ENCODE data around the gene SPSB3. TPM values are rescaled to one million over a fixed set of nuclear protein-coding genes. Genes with fewer than 3 reads are reported as not detected.

Gene SPSB3
- total and polyA plus RNA-seq, 12 donors, result 8.3 to 297 (median 107) TPM

GRCh38 chr16:1818873-1819525 lies 36.6 kb upstream of the SPSB3 start:
- intact Hi-C loops (cut with DNase I), result no loop called here
- H3K4me1 ChIP-seq (replicated peaks in 1 of 2), result peaks cover 0 to 7% of the 10 kb centered on the region in 2 donors
- WGBS, 4 donors, result 94 to 97% (median 94%) methylated on average over 9 to 35 of the region's 35 CpGs
- TF ChIP-seq POLR2A (IDR thresholded peaks at IDR 0.05), result no peak
- TF ChIP-seq CTCF (IDR thresholded peaks at IDR 0.05), result no peak
- no peak overlapping the region for H3K4me3 ChIP-seq
- no peaks in the 10 kb centered on the region for H3K9me3 ChIP-seq (replicated peaks in 1 of 3)
- DNase-seq, result peak in 1 of 7 donors; percentile 20
- H3K27ac ChIP-seq, result peak overlapping the region in 1 of 5 donors; percentile 47
- peaks cover 0 to 79% of the 10 kb centered on the region in 2 donors for H3K36me3 ChIP-seq (replicated peaks in 1 of 2)
- H3K27me3 ChIP-seq, result no peaks in the 10 kb centered on the region

GRCh38 chr16:1818204-1818872 lies 36.0 kb upstream of the SPSB3 start:
- intact Hi-C loops (cut with DNase I), result no loop called here
- Histone ChIP-seq H3K27me3 (no peaks in the 10 kb centered on the region), H3K9me3 (replicated peaks in 1 of 3) (no peaks in the 10 kb centered on the region), H3K27ac (peak overlapping the region in 1 of 5 donors; percentile 47), H3K4me1 (replicated peaks in 1 of 2) (peaks cover 0 to under 1% of the 10 kb centered on the region in 2 donors), H3K4me3 (no peak overlapping the region), H3K36me3 (replicated peaks in 1 of 2) (peaks cover 0 to 86% of the 10 kb centered on the region in 2 donors)
- peak in 4 of 7 donors; percentile 17 to 44 (median 25) for DNase-seq
- no peak for TF ChIP-seq POLR2A (IDR thresholded peaks at IDR 0.05)
- WGBS, 4 donors, result 67 to 76% (median 72%) methylated on average over 17 to 27 of the region's 27 CpGs

- no peaks in the 10 kb centered on the region for H3K4me1 ChIP-seq (replicated peaks in 1 of 2)
- no peaks in the 10 kb centered on the region for H3K27me3 ChIP-seq
- H3K27ac ChIP-seq, result peak overlapping the region in 1 of 5 donors; percentile 47
- intact Hi-C loops (cut with DNase I), result no loop called here
- WGBS, 4 donors, result 72 to 87% (median 78%) methylated on average over 17 of the region's 17 CpGs
- H3K36me3 ChIP-seq (replicated peaks in 1 of 2), result peaks cover 0 to 85% of the 10 kb centered on the region in 2 donors
- DNase-seq, result peak in 4 of 7 donors; percentile 16 to 31 (median 22)
- no peak for TF ChIP-seq CTCF (IDR thresholded peaks at IDR 0.05)
- TF ChIP-seq POLR2A (IDR thresholded peaks at IDR 0.05), result no peak
- no peaks in the 10 kb centered on the region for H3K9me3 ChIP-seq (replicated peaks in 1 of 3)
- H3K4me3 ChIP-seq, result no peak overlapping the region
These were observed 35.3 kb upstream of the SPSB3 start for GRCh38 chr16:1817716-1818115.

GRCh38 chr16:1817276-1817589 lies 34.9 kb upstream of the SPSB3 start:
- no peak overlapping the region for H3K4me3 ChIP-seq
- intact Hi-C loops (cut with DNase I), result no loop called here
- TF ChIP-seq POLR2A (IDR thresholded peaks at IDR 0.05), result no peak
- TF ChIP-seq CTCF (IDR thresholded peaks at IDR 0.05), result no peak
- H3K9me3 ChIP-seq (replicated peaks in 1 of 3), result no peaks in the 10 kb centered on the region
- peaks cover 0 to 81% of the 10 kb centered on the region in 2 donors for H3K36me3 ChIP-seq (replicated peaks in 1 of 2)
- H3K4me1 ChIP-seq (replicated peaks in 1 of 2), result no peaks in the 10 kb centered on the region
- WGBS, 4 donors, result 91 to 97% (median 95%) methylated on average over 7 to 9 of the region's 9 CpGs
- no peaks in the 10 kb centered on the region for H3K27me3 ChIP-seq
- H3K27ac ChIP-seq, result no peak overlapping the region
- no peak for DNase-seq
